Measurements from ENCODE around the gene LRRC9. TPM values are rescaled to one million over a fixed set of nuclear protein-coding genes. Genes with fewer than 3 reads are reported as not detected.

The LRRC9 gene
- total and polyA plus RNA-seq, 4 donors: 0.07 to 2.2 (median 0.31) TPM; not detected in 1

DNA sequence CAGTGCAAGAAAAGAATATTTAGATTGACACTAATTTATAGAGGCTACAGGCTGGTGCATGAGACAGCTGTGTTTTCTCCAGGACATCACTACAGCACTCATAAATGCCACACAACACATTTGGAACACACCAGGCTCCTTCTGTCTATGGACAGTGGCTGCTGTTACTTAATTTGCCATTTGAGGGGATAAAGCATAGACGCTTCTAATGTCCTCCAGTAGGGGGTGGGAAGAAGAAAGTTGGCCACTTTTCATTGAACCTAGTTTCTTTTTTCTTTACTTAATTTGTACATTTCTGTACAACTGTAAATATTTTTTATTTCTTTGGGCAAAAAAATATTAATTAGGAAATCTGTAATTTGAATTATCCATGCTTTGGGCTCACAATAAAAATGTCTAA, 37.0 kb upstream of the LRRC9 start:
- TF ChIP-seq CTCF (IDR thresholded peaks at IDR 0.05; ENCODE audit: control extremely low read depth, extremely low read depth): no peak
- 62 to 69% methylated on average over 1 of the region's 1 CpG for WGBS, 2 donors
- Histone ChIP-seq H3K4me3 (no peak overlapping the region), H3K4me1 (ENCODE audit: control insufficient read depth in 5 of 5, insufficient read depth in 5 of 5, low read length in 5 of 5) (no peaks in the 10 kb centered on the region), H3K36me3 (ENCODE audit: control insufficient read depth in 4 of 4, insufficient read depth in 4 of 4, low read length in 4 of 4) (no peaks in the 10 kb centered on the region), H3K27ac (ENCODE audit: low read depth in 1 of 2, low read length in 1 of 2) (no peak overlapping the region), H3K9ac (ENCODE audit: insufficient read depth in 1 of 2, low read length in 2 of 2) (no peak overlapping the region), H3K9me3 (ENCODE audit: control insufficient read depth in 4 of 4, insufficient read depth in 3 of 4, low read length in 3 of 4) (peaks cover 0 to 10% (median 3%) of the 10 kb centered on the region in 4 donors), H3K27me3 (ENCODE audit: control insufficient read depth in 3 of 3, insufficient read depth in 3 of 3, low read length in 2 of 3) (no peaks in the 10 kb centered on the region)
- ATAC-seq (ENCODE audit: insufficient read depth, low FRiP score) (no peak), DNase-seq (no peak)

- no peak for ATAC-seq (ENCODE audit: insufficient read depth, low FRiP score)
- no peak for TF ChIP-seq CTCF (IDR thresholded peaks at IDR 0.05; ENCODE audit: control extremely low read depth, extremely low read depth)
- H3K36me3 ChIP-seq (ENCODE audit: control insufficient read depth in 4 of 4, insufficient read depth in 4 of 4, low read length in 4 of 4): no peaks in the 10 kb centered on the region
- DNase-seq: peak in 1 of 3 donors; percentile 20
- H3K9me3 ChIP-seq (ENCODE audit: control insufficient read depth in 4 of 4, insufficient read depth in 3 of 4, low read length in 3 of 4): peaks cover 0 to 2% (median 0%) of the 10 kb centered on the region in 4 donors
- H3K27ac ChIP-seq (ENCODE audit: low read depth in 1 of 2, low read length in 1 of 2): no peak overlapping the region
- H3K27me3 ChIP-seq (ENCODE audit: control insufficient read depth in 3 of 3, insufficient read depth in 3 of 3, low read length in 2 of 3): no peaks in the 10 kb centered on the region
- 59 to 75% methylated on average over 2 of the region's 2 CpGs for WGBS, 2 donors
- H3K4me3 ChIP-seq: no peak overlapping the region
- no peaks in the 10 kb centered on the region for H3K4me1 ChIP-seq (ENCODE audit: control insufficient read depth in 5 of 5, insufficient read depth in 5 of 5, low read length in 5 of 5)
- H3K9ac ChIP-seq (ENCODE audit: insufficient read depth in 1 of 2, low read length in 2 of 2): no peak overlapping the region
Observed at GRCh38 chr14:59890676-59891075, 29.3 kb upstream of the LRRC9 start.

GRCh38 chr14:59895721-59896120, 24.2 kb upstream of the LRRC9 start:
- Histone ChIP-seq H3K9me3 (ENCODE audit: control insufficient read depth in 4 of 4, insufficient read depth in 3 of 4, low read length in 3 of 4) (no peaks in the 10 kb centered on the region), H3K27me3 (ENCODE audit: control insufficient read depth in 3 of 3, insufficient read depth in 3 of 3, low read length in 2 of 3) (no peaks in the 10 kb centered on the region), H3K4me3 (no peak overlapping the region), H3K4me1 (ENCODE audit: control insufficient read depth in 5 of 5, insufficient read depth in 5 of 5, low read length in 5 of 5) (no peaks in the 10 kb centered on the region), H3K36me3 (ENCODE audit: control insufficient read depth in 4 of 4, insufficient read depth in 4 of 4, low read length in 4 of 4) (no peaks in the 10 kb centered on the region), H3K27ac (ENCODE audit: low read depth in 1 of 2, low read length in 1 of 2) (no peak overlapping the region), H3K9ac (ENCODE audit: insufficient read depth in 1 of 2, low read length in 2 of 2) (no peak overlapping the region)
- no peak for DNase-seq
- no peak for ATAC-seq (ENCODE audit: insufficient read depth, low FRiP score)
- TF ChIP-seq CTCF (IDR thresholded peaks at IDR 0.05; ENCODE audit: control extremely low read depth, extremely low read depth): no peak
- 37 to 44% methylated on average over 1 of the region's 1 CpG for WGBS, 2 donors

DNA sequence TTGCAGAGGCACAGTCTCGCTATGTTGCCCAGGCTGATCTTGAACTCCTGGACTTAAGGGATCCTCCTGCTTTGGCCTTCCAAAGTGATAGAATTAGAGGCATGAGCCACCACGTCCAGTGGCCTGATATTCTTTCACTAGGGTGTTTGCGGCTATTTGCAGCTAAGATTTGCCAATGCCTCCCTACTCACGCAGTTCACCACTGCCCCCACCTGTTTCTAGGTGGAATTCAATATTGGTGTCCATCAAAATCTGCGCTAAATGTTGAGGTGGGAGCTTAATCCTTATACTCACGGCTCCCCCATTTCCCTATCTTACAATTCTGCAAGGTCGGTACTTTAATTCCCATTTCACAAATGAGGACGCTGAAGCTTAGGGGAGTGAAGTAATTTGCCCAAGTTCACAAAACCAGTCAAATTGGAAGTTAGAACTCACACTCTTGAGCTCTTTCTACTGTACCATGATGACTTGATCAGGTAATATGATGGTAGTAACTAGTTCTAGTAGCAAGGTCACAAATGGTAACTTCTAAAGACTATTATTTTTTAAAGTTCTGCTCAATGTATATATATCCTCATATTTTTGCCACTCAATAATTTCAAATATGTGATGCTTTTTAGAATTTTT, 22.1 kb upstream of the LRRC9 start:
- Histone ChIP-seq H3K4me3 (no peak overlapping the region), H3K9me3 (ENCODE audit: control insufficient read depth in 4 of 4, insufficient read depth in 3 of 4, low read length in 3 of 4) (peaks cover 0 to 7% (median 0%) of the 10 kb centered on the region in 4 donors), H3K4me1 (ENCODE audit: control insufficient read depth in 5 of 5, insufficient read depth in 5 of 5, low read length in 5 of 5) (no peaks in the 10 kb centered on the region), H3K36me3 (ENCODE audit: control insufficient read depth in 4 of 4, insufficient read depth in 4 of 4, low read length in 4 of 4) (no peaks in the 10 kb centered on the region), H3K27me3 (ENCODE audit: control insufficient read depth in 3 of 3, insufficient read depth in 3 of 3, low read length in 2 of 3) (no peaks in the 10 kb centered on the region), H3K27ac (ENCODE audit: low read depth in 1 of 2, low read length in 1 of 2) (no peak overlapping the region), H3K9ac (ENCODE audit: insufficient read depth in 1 of 2, low read length in 2 of 2) (no peak overlapping the region)
- DNase-seq: peak; percentile 10 to 39 (median 21)
- 33 to 39% methylated on average over 8 of the region's 8 CpGs for WGBS, 2 donors
- no peak for TF ChIP-seq CTCF (IDR thresholded peaks at IDR 0.05; ENCODE audit: control extremely low read depth, extremely low read depth)
- no peak for ATAC-seq (ENCODE audit: insufficient read depth, low FRiP score)
